ENCODE measurements around the gene CAMK2D. TPM values are rescaled to one million over a fixed set of nuclear protein-coding genes. Genes with fewer than 3 reads are reported as not detected.

The CAMK2D gene
- total RNA-seq, 2 experiments from 2014 or later = 104 to 120 TPM

DNA sequence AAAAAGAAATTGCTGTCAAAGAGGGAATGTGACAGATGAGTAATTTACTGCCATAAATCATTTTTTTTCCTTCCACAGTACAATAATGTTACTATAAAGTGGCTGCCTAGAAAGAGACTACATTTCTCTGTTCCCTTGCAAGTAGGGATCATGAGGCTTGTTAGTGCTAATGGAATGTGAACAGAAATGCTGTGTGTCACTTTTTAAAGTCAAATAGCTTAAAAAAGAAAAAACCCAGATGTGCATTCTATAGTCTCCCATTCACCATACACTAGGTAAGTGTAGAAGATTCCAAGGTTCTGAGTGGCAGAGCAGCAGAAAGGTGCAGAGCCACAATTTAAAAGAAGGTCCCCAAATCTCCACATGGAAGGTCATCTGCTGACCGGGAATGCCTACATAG, 328.4 kb downstream of the CAMK2D start:
- no peak for DNase-seq (ENCODE audit: low spot score)
- ChIA-PET POLR2A (interaction anchor here (0.6 to 2.9 kb wide), 2 partner anchors 10 kb away, joined by 3 to 10 read pairs; no protein-coding TSS in a partner anchor), CTCF (ENCODE audit: unreplicated experiment) (no interaction called here)
- no peak overlapping the region for H3K4me2 ChIP-seq (ENCODE audit: low read length)
- H3K9me3 ChIP-seq (ENCODE audit: low read length) = no peaks in the 10 kb centered on the region
- intact Hi-C loops (cut with micrococcal nuclease; ENCODE audit: unreplicated experiment) = no loop called here
- H3K9me2 ChIP-seq (ENCODE audit: insufficient read depth, low read length) = no peaks in the 10 kb centered on the region
- no peaks in the 10 kb centered on the region for H3K36me3 ChIP-seq (ENCODE audit: insufficient read depth, low read length)
- H3K4me1 ChIP-seq (ENCODE audit: insufficient read depth, low read length, poor library complexity, severe bottlenecking) = peaks cover 9% of the 10 kb centered on the region
- no peak overlapping the region for H3K4me3 ChIP-seq (ENCODE audit: low read depth, low read length, poor library complexity, severe bottlenecking)
- BruUV-seq (replicated peaks) = no TSS peak
- no peaks in the 10 kb centered on the region for H3K79me2 ChIP-seq (ENCODE audit: insufficient read depth, low read depth, low read length)
- no peak overlapping the region for H2AFZ ChIP-seq (ENCODE audit: low read length)
- H4K20me1 ChIP-seq (ENCODE audit: insufficient read depth, low read length) = no peaks in the 10 kb centered on the region
- no peak for TF ChIP-seq CTCF (conservative IDR thresholded peaks at IDR 0.05; ENCODE audit: low read length)
- TF ChIP-seq EZH2phosphoT487 (IDR thresholded peaks at IDR 0.05; ENCODE audit: borderline replicate concordance, low read depth, low read length) = no peak
- no peak overlapping the region for H3K27ac ChIP-seq (ENCODE audit: low read depth, low read length, poor library complexity, severe bottlenecking)

DNA sequence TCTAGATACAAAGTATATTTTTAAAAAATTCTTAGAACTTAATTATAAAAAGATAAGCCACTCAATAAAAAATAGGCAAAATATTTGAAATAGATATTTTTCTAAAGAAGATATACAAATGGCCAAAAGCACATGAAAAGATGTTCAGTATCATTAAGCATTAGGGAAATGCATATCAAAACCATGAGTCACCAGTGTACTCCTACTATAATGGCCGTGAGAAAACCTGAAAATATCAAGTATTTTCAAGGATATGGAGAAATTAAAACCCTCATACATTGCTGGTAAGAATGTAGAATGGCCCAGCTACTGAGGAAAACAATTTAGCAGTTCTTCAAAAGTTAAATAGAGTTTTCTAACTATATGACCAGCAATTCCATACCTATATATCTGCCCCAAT, 337.9 kb downstream of the CAMK2D start:
- DNase-seq (ENCODE audit: low spot score) = no peak
- Histone ChIP-seq H3K4me2 (ENCODE audit: low read length) (no peak overlapping the region), H3K4me1 (ENCODE audit: insufficient read depth, low read length, poor library complexity, severe bottlenecking) (no peaks in the 10 kb centered on the region), H4K20me1 (ENCODE audit: insufficient read depth, low read length) (no peaks in the 10 kb centered on the region), H3K27ac (ENCODE audit: low read depth, low read length, poor library complexity, severe bottlenecking) (no peak overlapping the region), H2AFZ (ENCODE audit: low read length) (no peak overlapping the region), H3K79me2 (ENCODE audit: insufficient read depth, low read depth, low read length) (no peaks in the 10 kb centered on the region), H3K9me3 (ENCODE audit: low read length) (0 out of 2 replicates have a peak, but pooled peaks cover 3% of the 10 kb centered on the region), H3K9me2 (ENCODE audit: insufficient read depth, low read length) (no peaks in the 10 kb centered on the region), H3K36me3 (ENCODE audit: insufficient read depth, low read length) (no peaks in the 10 kb centered on the region), H3K4me3 (ENCODE audit: low read depth, low read length, poor library complexity, severe bottlenecking) (no peak overlapping the region)
- POLR2A ChIA-PET = interaction anchor here (0.6 kb wide), 1 partner anchor 135 kb away, joined by 3 read pairs; no protein-coding TSS in a partner anchor
- TF ChIP-seq EZH2phosphoT487 (IDR thresholded peaks at IDR 0.05; ENCODE audit: borderline replicate concordance, low read depth, low read length) = no peak
- no peak for TF ChIP-seq CTCF (conservative IDR thresholded peaks at IDR 0.05; ENCODE audit: low read length)
- intact Hi-C loops (cut with micrococcal nuclease; ENCODE audit: unreplicated experiment) = no loop called here
- BruUV-seq (replicated peaks) = no TSS peak
- CTCF ChIA-PET (ENCODE audit: unreplicated experiment) = no interaction called here

GRCh38 chr4:113420938-113421337, 340.6 kb downstream of the CAMK2D start:
- Histone ChIP-seq H3K36me3 (ENCODE audit: insufficient read depth, low read length) (no peaks in the 10 kb centered on the region), H4K20me1 (ENCODE audit: insufficient read depth, low read length) (no peaks in the 10 kb centered on the region), H3K9me3 (ENCODE audit: low read length) (0 out of 2 replicates have a peak, but pooled peaks cover 3% of the 10 kb centered on the region), H3K9me2 (ENCODE audit: insufficient read depth, low read length) (no peaks in the 10 kb centered on the region), H3K4me1 (ENCODE audit: insufficient read depth, low read length, poor library complexity, severe bottlenecking) (no peaks in the 10 kb centered on the region), H2AFZ (ENCODE audit: low read length) (no peak overlapping the region), H3K79me2 (ENCODE audit: insufficient read depth, low read depth, low read length) (no peaks in the 10 kb centered on the region), H3K4me3 (ENCODE audit: low read depth, low read length, poor library complexity, severe bottlenecking) (no peak overlapping the region), H3K27ac (ENCODE audit: low read depth, low read length, poor library complexity, severe bottlenecking) (no peak overlapping the region), H3K4me2 (ENCODE audit: low read length) (no peak overlapping the region)
- DNase-seq (ENCODE audit: low spot score) = no peak
- BruUV-seq (replicated peaks) = no TSS peak
- intact Hi-C loops (cut with micrococcal nuclease; ENCODE audit: unreplicated experiment) = no loop called here
- CTCF ChIA-PET (ENCODE audit: unreplicated experiment) = no interaction called here
- POLR2A ChIA-PET = no interaction called here
- TF ChIP-seq CTCF (conservative IDR thresholded peaks at IDR 0.05; ENCODE audit: low read length) = no peak

Measured in OCI-LY7 (cell line).